Measurements from ENCODE around the gene GARRE1.

GRCh38 chr19:34299576-34299975 lies 45.2 kb downstream of the GARRE1 start:
- TF ChIP-seq CTCF (IDR thresholded peaks at IDR 0.05) (no peak), POLR2A (IDR thresholded peaks at IDR 0.05) (no peak)

Measured in right lobe of liver (tissue), 4 donors.